HG03064 (cell line): Measurements from ENCODE around the gene LGALS3BP.

Experiments used
- ATAC-seq: cut with Tn5 transposase; IDR thresholded peaks from one replicate; pipeline ENCODE4 v1.9.1; 2021; ENCODE audit warnings: low read depth; ENCODE audit not compliant: unreplicated experiment

LGALS3BP gene

DNA sequence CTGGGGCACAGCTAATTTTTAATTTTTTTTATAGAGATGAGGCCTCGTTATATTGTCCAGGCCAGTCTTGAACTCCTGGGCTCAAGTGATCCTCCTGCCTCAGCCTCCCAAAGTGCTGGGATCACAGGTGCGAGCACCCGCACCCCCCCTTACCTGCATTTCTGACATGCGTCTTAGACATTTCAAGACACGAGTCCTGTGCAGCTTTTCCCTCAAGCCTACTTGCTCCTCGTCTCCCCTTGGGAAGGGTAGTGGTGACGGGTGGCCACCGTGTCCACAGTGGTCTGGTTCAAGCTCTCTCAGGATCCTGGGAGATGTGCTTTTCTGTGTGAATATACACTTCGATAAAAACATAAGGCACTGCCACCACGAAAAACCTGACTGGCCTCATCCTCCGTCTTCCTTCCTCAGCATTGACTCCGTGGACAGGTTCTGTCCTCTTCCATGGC, 20.2 kb upstream of the LGALS3BP start:
- ATAC-seq: no peak

- ATAC-seq: no peak
These were observed 19.5 kb upstream of the LGALS3BP start for GRCh38 chr17:78999056-78999768.

DNA sequence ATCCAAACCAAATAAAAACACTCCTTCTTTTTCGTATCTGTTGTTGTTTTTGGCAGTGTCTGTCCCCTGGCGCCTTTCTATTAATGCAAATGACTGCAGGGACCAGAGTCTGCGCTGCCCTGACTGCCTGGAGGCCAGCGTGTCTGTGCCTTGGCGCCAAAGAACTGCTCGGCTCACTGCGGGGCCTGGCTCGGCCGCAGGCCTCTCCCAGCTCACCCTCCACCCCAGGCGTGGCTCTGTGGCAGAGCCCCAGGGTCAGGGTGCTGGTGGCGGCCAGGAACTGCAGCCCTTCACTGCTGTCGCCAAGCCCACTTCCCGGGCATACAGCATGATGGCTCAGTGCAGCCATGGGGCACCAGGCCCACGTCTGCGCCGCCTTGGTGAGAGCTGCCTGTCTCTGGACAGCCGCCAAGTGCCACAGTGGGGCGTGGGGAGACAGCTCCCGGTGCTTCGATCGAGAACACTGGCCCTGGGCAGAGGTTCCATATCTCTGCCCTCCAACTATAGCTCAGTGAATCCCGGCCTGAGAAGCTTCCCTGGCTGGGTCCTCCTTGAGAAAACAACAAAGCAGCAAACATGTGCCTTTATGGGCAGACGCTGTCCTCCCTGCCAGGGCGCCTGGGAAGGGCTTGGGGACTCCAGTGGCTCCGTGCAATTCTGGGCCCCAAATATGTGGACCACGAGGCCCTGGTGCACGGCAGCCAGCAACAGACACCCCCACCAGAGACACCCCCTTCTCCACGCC, 18.8 kb upstream of the LGALS3BP start:
- ATAC-seq: no peak

DNA sequence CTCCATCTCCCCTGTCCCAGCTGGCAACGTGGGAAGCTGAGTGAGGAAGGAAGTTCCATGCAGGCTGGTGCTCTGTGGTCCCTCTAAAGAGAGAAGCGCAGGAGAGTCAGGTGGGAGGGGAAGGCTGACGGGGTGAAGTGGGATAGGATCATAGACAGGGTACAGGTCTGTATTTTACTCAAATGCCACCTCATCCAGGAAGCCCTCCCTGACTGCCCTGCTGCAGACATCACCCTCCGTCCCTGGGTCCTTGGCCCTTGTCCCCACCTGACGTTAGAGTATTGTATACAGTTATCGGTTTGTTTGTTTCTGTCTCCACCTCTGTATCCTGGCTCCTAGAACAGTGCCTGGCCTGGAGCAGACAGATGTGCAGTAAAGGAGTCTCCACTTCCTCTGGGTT, 18.2 kb upstream of the LGALS3BP start:
- ATAC-seq: no peak

GRCh38 chr17:78997231-78997741, 17.6 kb upstream of the LGALS3BP start:
- ATAC-seq: no peak

GRCh38 chr17:78996781-78997201, 17.1 kb upstream of the LGALS3BP start:
- no peak for ATAC-seq

DNA sequence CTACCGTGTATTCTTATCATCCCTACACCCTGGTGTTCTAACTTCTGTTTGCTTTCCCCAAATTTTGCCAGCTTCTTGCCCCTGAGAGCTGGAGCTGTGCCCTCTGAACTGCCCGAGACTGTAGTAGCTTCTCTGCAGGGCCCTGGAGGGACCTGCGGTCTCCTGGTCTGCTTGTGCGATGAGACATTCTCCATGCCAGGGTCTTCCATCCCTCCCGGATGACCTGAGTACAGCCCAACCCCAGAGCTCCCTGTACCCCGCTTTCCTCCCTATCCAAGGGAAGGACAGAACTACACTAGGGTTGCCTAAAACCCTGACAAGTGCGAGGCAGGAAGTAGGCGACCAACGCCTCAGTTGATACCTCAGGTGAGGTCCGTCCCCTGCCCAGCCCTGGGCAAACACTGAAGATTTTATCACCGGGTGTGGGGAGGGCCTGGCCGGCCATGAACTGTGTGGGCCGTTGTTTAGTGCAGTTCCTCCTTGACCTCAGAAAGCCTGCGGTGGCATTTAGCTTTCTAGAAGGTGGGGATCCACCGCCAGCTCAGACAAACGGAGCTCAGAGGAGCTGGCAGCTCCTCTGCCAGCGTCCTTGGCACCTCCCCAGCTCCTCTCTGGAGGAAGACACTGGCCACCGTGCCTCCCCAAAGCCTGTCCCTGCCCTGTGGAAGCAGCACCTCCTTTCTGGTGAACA, 16.2 kb upstream of the LGALS3BP start:
- no peak for ATAC-seq

DNA sequence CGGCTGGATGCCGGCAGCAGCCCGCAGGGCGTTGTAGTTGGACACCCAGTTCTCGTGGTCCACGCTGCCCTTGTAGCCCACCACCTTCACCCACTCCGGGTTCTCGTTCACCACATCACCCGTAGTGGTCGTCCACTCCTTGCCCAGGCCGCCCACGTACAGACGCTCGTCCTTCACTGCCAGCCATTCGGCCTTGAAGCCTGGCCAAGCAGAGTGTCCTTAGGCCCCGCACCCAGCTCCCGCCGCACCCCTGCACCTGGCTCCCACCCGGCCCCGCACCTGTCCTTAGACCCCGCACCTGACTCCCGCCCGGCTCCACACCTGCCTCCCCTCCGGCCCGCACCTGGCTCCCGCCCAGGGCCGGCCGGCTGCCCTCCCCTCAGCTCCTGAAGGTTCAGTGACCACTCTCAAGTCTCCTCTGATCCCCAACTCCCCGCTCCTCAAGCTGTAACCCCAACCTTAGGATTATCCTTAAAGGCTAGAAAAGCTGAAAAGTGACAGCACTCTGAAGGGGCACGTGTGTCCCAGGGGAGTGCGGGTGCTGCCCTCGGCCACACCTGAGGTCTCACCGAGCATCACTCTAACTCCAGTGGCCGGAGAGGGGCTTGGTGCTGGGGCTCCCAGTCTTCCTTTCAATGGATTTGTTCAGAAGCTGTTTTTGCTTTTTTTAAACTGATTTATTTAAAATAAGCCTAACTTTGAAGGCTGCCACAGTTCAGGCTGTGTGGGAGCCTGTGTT, 15.5 kb upstream of the LGALS3BP start:
- no peak for ATAC-seq

- ATAC-seq: no peak
These were observed 14.4 kb upstream of the LGALS3BP start for GRCh38 chr17:78993981-78994671.

DNA sequence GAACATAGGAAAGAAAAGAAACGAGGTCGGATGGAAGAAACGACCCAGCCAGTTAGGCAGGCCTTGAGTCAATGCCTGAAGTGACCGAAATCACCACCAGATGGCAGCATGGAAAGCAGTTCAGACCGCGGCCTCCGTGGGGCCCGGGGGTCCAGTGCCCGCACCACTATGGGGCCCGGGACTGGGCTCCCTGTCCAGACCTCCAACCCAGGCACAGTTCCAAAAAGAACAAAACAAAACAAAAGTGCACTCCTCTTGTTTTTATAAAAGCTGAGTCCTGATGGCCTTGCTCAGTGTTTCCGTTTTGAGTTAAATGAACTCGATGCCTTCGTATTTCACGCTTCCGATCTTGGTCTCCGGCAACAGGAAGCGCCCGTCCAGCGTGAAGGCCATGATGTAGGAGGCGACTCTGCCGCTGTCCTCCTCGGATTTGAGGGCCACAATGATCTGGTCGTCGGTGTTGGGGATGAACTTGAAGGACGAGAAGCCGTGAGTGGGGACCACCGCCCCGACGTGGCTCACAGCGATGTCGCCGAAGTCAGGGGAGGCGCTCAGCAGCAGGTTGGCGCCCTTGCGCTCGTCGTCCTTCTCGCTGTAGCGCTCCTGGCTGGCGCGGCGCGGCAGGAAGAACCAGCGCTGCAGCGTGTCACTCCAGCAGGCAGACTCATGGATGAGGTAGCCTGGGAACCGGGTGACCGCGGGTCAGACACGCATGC, 13.7 kb upstream of the LGALS3BP start:
- no peak for ATAC-seq

- ATAC-seq: no peak
These were observed 13.0 kb upstream of the LGALS3BP start for GRCh38 chr17:78992542-78993212.

DNA sequence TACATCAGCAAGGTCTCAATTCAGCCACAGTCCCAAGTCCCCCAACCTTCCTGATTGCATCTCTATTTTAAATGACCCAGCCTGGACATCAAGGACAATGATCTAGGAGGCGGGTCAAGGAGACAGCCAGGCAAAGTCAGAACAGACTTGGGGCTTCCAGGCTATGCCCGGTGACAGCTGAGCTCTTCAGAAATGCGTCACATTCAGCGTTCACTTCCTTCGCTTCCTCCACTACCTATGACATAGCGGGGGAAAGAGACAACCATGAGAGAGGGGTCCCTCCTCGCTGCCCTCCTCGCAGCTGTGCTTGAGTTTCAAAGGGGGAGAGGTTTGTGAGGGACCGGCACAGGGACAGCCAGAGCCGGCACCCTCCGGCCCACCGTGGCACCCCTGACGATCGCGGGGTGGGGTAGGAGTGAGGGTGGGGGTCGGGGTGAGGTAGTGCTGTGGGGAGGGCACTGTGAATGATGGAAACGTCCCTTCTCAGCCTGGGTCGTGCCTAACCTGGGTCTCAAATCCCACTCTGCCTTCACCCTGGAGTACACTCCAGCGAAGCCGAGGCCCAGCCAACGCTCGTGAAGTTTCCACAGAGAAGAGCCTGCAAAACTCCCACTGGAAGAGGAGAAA, 12.3 kb upstream of the LGALS3BP start:
- ATAC-seq: no peak

DNA sequence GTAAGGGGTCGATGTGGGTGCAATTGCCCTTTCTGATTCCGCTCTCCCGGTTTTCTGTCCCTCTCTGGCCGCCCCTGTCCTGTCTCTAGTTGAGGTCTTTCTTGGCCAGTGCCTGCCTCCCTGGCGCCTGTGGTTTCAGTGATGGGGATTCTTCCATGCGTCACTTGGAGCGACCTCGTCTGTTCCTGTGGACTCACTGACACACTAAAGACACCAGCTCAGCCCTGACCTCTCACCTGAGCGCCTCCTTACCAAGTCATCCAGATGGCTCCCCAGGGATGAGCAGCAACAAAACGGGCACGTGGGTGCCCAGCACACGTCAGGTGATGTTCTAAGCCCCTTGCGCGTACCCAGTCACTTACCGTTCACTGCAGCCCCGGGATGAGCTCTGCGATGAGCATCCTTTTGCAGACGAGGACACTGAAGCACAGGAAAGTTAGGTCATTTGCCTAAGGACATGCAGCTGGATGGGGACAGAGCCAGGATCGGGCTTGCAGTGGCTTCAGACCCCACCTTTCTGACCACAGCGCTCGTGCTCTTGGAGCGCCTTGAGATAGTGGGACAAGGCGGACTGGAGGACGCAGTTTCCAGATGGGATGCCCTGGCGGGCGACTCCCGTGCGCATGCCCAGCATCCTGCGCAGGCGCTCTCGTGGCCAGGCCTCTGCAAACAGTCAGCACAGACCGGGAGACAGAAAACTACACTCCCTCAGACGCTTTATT, 11.5 kb upstream of the LGALS3BP start:
- ATAC-seq: no peak

- ATAC-seq: no peak
These were observed 10.8 kb upstream of the LGALS3BP start for GRCh38 chr17:78990349-78991016.

DNA sequence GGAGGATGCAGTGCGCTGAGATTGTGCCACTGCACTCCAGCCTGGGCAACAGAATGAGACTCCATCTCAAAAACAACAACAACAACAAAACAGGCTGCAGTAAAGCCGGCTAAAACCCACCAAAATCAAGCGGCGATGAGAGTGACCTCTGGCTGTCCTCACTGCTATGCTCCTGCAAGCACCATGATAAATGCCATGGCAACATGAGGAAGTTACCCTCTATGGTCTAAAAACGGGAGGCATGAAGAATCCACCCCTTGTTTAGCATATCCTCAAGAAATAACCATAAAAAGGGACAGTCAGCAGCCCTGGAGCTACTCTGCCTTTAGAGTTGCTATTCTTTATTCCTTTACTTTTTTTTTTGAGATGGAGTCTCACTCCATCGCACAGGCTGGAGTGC, 8.4 kb upstream of the LGALS3BP start:
- no peak for ATAC-seq

DNA sequence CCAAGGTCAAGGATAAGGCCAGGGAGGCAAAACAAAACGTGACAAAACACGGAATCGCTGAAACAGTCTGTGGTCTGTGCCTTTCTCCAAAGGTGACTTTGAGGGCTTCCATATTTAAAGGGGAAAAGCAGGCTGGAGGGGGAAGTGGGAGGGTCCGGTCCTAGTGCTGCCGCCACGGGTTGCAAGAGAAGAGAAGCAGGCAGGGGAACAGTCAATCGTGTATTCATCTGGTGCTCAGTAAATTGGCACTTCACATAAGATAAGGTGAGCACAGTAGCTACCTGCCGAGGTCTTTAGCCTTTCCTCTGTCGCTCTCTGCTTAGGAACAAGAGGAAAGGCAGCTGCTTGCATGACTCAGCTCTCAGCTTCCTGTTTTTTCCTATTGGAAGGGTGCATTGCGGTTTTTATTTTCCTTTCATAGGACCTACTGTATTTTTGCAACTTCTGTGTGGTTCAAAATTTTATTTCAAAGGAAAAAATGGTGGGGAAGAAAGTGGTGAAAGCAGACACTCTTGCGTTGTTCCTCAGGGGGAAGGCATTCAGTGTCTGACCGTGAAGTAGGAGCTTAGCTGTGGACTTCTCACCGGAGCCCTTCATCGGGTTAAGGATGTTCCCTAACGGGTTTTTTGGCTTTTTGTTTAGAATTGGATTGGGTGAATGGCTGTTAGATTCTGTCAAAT, 7.1 kb upstream of the LGALS3BP start:
- ATAC-seq: no peak
